ENCODE results near the gene EHBP1. TPM values are rescaled to one million over a fixed set of nuclear protein-coding genes. Genes with fewer than 3 reads are reported as not detected.
"Not testable (repeated sequence)": the region's sequence is repeated elsewhere in the genome, so short reads cannot be mapped to it uniquely, and the experiment has no call there.

The EHBP1 gene
- total RNA-seq, 1 donor from 2014 or later, result 80.9 TPM

GRCh38 chr2:63064661-63065060, 359.1 kb downstream of the EHBP1 start:
- DNase-seq (ENCODE audit: low spot score), result no peak

DNA sequence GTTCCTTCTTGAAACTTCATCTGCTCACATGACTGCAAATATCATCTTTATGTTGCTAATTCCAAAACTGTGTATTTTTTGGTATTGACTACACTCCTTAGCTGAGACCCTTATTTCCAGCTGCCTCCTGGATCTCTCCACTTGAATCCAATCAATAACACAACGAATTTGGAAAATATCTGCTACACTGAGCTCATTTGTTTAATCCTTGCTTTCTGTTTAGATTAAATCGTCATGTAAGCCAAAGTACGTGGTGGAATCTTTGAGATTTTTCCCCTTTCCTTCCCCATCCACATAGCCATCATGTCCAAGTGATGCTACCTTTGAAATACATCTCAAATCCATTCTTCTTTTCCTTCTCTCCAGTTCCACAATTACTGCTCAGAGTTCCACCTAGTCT, 360.8 kb downstream of the EHBP1 start:
- DNase-seq (ENCODE audit: low spot score), result no peak

DNA sequence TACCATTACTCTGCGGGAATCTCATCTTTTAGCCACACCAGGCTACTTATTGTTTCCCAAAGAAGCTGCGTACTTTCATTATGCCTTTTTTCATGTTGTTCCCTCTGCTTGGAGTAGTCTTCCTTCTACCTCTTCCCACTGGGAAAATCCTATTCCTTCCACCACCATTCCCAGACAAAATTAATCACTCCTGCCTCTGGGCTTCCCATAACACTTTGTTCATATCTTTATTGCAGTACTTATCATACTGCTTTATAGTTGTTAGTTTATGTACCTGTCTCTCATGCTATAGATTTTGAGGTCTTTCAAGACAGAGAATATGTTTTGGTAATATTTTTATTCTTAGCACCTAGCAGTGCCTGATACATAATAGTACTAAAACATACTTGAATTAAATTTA, 361.3 kb downstream of the EHBP1 start:
- no peak for DNase-seq (ENCODE audit: low spot score)

GRCh38 chr2:63071664-63072063, 366.2 kb downstream of the EHBP1 start:
- no peak for DNase-seq (ENCODE audit: low spot score)

DNA sequence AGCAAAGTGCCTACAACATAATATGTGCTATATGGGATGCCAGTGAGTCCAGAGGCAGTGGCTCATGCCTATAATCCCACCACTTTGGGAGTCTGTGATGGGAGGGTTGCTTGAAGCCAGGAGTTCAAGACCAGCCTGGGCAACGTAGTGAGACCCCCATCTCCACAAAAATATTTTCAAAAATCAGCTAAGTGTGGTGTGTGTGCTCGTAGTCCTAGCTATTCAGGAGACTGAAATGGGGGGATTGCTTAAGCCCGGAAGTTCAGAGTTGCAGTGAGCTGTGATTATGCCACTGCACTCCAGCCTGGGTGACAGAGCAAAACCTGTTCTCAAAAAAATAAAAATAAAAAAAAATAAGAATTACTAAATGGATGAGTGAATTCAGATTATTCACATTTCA, 368.5 kb downstream of the EHBP1 start:
- DNase-seq (ENCODE audit: low spot score), result no peak

- not testable (repeated sequence) for DNase-seq (ENCODE audit: low spot score)
Observed at GRCh38 chr2:63074399-63074798, 368.9 kb downstream of the EHBP1 start.

DNA sequence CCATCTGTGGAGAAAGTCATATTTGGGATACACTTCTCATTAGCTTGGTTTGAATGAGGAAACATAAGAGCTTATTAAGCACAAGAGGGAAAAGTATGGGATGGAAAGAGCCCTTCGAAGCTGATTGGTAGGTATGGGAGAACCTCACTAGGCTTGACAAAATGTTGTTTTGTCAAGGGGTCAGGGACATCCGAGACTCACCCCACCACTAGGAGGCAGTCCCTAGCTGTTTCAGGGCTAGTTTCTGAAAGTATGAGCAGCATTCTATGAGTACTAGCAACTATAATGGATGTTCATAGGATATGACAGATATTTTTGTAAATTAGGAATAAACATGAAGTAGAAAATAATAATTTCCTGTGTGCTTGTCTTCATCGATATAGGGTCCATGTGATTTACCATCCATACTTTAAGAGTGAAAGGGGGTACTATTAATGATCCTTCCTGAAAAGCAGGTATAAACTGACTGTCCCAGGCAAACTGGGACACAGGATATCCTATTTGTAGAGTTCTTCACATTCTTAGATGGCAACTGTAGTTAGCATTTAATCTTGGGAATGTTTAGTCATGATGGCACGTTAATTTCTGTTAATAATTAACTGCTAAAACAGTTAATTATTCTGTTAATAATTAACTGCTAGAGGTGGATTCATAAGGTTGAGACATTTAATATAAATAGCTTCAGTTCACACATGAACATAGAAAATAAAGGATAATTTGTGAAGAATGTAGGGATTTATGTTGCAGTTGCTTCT, 373.5 kb downstream of the EHBP1 start:
- DNase-seq (ENCODE audit: low spot score), result no peak

DNA sequence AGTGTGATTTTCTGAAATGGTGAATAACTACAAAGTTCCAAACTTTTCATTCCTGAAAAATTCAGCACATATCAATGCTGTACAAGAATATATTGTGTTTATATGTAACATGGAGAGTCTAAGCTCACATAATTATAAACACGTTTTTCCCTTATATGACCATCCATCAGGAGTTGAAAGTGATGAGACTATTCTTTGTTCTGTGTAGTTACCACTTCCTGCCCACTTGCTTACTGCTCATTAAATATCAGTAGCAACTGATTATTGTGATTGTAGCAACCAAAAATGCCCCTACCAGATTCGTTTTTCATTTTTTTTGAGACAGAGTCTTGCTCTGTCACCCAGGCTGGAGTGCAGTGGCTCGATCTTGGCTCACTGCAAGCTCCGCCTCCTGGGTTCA, 375.9 kb downstream of the EHBP1 start:
- DNase-seq (ENCODE audit: low spot score), result no peak

DNA sequence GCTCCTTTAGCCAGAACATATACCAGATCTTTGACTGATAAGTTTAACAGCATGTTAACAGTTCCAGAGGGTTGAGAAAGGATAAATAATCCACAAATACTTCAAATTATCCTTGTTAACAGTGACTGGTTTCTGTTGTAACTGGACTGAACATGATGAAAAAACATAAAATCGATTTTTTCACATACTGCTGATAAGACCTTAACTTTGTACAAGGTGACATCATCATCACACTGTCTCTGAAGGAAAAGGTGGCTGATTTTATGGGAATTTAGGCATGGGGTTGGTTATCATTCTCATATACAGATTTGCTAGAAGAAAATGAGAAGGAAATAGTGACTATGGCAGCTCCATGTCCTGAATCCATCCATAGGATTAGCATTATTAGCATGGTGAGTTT, 381.2 kb downstream of the EHBP1 start:
- DNase-seq (ENCODE audit: low spot score), result no peak

DNA sequence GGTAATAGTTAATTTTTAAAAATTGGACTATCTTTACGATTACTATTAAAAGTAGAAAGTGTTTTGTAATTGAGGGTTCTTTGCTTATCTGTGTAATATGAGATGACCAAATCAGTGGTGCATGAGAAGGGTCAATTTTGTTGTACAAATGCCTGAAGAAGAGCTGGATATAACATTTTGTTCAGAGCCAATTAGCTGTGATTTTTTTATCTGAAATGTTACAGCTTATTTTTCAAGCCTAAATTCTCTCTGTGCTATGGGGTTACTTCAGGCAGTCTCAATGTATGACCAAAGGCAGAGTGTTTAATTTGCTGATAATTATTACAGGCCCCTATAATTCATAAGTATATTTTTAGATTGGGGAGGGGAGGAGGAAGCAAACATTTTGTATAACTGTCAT, 386.9 kb downstream of the EHBP1 start:
- no peak for DNase-seq (ENCODE audit: low spot score)

DNA sequence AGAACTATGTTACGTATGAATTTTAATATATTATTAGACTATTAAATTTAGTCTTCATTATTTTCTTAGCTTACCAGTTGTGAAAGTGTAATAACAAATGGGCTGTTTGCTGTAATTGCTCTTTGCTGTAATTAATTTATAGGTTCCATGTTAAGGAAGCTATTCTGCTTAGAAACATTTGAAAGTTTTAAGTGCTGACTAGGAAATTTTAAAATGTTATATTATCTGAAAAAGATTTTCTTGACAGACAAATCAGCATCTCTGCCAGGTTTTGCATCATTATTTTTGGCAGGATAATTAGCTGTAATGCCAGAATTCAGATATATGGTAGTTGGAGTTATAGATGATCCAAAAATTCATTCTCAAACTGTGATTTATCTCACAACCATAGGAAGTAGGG, 387.3 kb downstream of the EHBP1 start:
- no peak for DNase-seq (ENCODE audit: low spot score)

DNA sequence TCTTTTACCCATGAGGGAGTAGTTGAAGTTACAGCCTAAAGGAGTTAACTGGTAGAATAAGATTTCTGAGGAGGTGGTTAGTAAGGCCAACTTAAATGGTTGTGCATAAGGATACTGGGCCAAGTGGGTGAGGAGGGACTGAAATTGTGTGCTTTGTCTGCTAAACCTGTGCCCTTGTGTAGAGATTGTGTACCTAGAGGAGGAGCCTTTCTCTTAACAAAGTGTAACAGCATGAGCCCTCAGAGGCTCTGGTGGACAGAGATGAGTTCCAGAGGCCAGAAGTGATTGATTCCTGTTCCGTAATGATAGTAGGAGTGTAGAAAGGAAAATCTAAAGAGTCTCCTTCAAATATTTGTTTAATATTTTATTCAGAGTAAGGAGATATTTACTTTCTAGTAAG, 388.0 kb downstream of the EHBP1 start:
- DNase-seq (ENCODE audit: low spot score), result no peak

Other genes with a start within 250 kb of the EHBP1 start
- 7.0 TPM for gene TMEM17, start 199.5 kb upstream of the EHBP1 start, total RNA-seq (ENCODE audit: insufficient read depth, low replicate concordance)

Data from umbilical cord (tissue), 2 donors.